ENCODE results near the gene ACKR3.

ACKR3 gene

DNA sequence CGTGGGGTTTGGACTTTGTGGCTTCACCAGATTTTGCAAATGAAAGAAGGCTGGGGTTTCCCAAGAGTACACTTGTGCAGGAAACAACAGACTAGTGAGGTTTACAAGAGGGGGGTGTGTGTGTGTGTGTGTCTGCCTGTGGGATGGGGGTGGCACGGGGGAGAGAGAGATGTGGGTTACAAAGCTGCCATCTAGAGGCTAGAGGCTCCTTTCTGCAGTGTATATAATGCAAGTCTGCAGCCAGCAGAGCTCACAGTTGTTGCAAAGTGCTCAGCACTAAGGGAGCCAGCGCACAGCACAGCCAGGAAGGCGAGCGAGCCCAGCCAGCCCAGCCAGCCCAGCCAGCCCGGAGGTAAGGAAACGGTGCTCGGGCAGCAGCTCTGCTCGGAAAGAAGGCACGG is at the start of gene ACKR3:
Gene ACKR3, plus strand, starts transcription at position 253 of the 401 bp plus-strand sequence. CDS start 10,641 bp downstream, outside the sequence.
- no peak for DNase-seq

DNA sequence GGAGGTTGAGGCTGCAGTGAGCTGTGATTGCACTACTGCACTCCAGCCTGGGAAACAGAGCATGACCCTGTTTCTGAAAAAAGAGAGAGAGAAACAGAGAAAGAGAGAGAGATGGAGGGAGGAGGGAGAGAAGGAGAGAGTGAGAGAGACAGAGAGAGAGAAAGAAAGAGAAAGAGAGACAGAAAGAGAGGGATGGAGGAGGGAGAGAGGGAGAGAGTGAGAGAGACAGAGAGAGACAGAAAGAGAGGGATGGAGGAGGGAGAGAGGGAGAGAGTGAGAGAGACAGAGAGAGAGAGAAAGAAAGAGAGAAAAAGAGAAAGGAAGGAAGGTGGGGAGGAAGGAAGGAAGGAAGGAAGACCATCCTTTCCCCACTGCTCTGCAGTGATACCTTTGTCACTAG is 48.1 kb upstream of the ACKR3 start:
- no peak for DNase-seq

DNA sequence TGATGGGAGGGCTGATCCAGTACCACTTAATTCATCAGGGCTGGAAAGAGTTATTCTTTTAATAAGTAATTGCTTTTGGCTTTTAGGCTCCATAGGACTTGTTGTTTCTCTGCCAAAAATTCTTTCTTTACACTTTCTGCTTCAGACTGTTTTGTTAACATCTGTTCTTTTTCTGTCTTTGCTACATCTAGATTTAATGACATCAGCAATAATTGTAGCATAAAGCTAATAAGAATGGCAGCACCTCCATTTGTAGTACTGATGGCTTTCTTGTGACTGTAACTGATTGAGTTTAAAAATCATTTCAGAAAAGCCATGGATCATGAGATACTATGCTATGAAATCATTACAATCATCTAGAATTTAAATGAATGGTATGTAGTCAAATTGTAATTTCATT is 46.4 kb upstream of the ACKR3 start:
- DNase-seq, result no peak

DNA sequence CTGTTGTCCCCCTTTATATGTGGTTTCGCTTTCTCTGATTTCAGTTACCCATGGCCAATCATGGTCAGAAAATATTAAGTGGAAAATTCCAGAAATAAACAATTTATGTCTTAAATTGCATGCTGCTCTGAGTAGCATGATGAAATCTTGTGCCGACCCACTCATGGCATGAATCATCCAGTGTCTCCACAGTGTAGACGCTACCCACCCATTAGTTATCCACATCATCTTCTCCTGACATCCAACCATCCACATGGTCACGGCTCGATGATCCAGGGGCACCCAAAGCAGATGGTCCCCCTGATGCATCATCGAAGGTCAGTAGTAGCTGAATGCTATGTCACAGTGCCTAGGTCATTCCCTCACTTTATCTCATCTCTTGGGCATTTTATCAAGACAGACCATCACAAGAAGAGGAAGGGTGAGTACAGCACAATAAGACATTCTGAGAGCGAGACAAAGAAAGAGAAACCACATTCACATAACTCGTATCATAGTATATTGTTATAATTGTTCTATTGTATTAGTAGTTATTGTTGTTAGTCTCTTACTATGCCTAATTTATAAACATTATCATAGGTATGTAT is 44.1 kb upstream of the ACKR3 start:
- DNase-seq, result no peak

DNA sequence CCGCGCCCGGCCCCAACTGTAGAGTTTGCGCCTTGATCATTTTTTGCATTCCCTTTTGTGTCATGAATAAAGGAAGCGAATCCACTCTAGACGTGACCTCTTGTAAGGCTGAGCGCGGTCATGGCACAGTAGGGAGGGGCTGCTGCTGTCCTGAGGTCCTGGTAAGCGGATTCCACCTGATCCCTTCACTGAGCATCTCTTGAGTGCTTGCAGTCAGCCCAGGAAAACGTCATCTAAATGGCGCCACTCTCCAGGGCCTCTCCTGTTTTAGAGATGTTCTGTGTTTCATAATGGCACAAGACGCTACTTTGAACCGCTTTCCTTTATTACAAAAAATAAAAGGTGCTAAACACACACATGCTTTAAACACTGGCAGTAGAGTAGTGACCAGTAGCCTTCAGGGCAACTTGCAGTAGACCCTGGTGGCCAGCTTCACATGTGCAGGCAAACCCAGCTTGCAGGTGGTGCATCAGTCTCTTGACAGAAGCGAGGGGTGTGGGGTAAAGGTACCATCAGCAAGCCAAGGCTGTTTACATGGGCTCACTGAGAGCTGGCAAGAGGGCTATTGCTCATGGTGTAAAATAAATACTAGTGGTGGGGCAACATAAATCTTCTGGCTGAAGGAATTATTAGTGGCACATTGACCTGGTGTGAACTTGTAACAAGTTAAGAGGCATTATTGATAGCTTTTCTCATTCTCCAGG is 43.0 kb upstream of the ACKR3 start:
- no peak for DNase-seq

DNA sequence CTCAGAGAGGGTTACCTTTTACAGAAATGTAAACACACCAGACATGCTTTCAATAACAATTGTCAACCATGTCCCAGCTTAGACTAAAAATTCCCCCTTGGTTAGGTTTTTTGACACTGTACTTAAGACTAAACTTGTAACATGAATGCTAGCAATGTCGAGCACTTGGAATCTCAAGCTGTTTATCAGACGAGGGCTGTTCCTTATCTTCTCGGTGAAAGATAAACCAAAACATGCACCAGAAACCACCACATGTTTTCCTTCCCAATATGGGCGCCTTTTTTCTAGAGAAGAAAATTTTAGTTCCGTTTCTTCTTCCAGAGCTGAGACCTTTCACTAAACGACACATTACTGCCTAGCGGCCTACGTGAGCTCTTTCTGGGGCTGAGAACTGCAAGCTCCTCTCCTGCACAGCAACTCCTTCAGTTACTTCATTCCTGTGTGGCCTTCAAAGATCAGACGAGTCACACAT is 42.4 kb upstream of the ACKR3 start:
- no peak for DNase-seq

DNA sequence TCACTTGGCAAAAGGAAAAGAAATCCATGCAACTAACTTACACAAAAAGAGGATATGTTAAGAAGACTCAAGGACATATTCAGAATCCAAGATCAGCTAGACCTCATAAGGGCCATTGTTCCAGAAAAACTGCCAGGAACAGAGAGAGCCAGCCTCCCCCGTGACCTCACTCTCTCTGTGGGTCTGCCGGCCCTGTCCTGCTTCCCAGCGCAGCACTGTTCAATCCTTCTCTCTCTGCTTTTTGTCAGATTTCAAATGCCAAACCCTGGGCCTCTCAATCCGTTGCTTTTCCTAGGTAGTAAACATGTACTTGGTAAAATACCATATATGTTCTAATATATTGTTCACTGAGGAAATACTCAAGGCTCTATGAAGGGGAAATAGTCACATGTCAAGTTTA is 40.0 kb upstream of the ACKR3 start:
- no peak for DNase-seq

DNA sequence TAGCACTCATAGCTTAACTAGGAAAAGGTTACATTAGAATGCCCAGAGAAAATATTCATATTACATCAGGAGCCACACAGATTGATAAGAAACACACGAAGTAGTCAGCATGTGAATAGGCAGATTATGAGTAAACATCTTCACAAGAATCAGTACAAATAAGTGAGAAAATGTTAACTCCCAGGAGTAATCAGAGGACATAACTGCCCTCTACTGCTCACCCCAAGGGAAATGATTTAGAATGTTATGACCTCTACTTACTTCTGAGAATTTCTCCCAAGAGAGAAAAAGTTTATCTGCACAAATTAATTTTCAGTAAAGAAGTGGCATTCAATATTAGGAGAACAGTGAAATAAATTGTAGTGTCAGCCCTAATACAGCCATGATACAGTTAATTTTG is 39.1 kb upstream of the ACKR3 start:
- DNase-seq, result no peak

DNA sequence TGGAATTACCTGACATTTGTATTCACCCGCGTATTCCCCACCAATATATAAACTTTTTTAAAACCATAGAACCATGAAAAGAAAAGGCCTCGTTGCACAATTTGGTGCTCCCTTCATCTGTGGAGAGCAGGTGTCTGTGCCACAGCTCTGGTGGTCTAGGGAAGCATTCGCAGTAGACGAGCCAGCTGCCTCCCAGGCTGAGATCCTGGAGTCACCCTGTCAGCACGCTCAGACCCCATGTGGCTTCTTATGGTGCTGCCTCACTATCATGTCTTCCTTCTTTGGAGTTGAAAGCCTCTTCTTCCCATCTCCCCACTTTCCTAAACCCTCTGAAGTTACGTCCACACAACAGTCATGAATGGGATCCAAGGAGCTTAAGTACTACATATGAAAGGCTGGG is 38.4 kb upstream of the ACKR3 start:
- no peak for DNase-seq

DNA sequence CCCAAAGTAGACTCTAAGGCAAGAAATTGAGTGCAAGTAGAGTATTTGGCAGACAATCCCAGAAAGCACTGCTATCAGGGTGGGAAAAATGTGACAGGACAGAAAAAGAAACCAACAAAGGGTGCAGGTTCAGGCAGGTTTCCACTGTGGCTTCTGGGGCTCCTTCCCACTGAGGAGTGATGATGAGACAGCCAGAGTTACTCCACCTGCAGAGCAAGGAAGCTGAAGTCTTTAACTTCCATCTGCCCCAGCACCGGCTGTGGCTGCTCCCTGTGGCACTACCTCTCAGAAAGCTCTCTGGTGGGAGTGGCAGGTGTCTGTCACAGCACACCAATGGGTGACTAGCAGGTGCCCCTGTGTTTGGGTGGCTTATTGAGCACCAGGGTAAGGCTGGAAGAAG is 37.6 kb upstream of the ACKR3 start:
- no peak for DNase-seq

DNA sequence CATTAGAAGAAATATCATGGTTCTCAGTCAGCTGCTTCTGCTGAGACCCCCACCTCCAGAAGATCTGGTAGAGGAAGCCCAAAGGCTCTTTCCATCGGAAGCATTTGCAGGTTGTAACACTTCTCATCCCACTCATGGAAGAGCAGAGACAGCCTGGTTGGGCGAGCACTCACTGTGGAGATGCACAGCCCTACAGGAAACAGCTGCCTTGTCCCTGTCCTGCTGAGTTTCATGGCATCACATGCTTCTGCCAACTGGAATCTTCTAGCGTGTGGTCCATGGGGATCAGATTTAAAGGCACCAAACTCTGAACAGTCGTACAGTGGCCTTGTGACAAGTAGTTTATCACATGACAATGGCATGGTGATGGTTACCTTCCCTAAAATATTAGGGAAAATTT is 36.3 kb upstream of the ACKR3 start:
- DNase-seq, result no peak

DNA sequence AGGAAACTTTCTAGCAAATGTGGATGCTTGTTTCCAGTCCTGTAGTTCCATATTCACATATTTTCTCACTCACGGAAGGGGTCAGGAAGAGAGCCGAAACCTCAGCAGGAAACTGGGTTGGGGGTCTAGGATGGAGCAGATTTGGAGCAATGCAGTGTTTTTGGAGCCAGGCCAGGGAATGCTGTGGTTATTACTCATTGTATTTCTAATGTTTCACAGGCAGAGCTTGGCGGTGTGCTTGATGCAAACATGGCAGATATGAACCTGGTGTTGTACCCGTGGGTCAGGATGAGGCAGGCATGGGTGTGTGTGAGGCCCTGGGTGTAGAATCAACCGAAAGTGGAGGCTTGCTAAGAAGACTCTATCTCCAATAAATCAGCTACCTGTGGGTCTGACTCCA is 34.6 kb upstream of the ACKR3 start:
- no peak for DNase-seq

DNA sequence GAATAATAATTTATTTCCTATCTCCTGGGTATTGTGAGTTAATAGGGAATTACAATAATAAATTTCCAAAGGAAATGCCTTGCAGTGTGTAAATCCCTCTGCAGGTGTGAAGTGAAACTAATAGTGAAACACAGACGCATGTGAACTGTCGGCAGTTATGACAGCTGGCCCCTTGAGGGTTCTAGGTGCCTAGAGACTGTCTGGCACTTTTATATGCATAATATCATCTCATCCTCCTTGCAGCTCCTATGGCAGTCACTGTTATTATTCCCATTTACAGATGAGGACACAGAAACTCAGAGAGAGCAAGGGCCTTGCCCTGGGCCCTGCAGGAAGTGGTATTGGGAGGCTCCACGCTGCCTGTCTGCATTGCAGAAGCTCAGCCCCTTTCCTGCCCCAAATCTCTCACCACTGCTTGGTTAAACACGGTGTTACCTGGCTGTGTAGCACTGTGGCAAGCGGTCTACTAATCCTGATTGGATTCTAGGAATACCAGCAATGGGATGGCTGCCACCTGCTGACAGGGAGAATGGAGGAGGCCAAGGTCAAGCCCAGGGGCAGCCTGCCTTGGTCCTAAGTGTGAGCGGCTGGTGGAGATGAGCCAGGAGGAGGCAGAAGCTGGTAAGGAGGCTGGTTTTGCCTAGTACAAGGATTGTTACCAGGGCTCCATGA is 32.8 kb upstream of the ACKR3 start:
- no peak for DNase-seq

DNA sequence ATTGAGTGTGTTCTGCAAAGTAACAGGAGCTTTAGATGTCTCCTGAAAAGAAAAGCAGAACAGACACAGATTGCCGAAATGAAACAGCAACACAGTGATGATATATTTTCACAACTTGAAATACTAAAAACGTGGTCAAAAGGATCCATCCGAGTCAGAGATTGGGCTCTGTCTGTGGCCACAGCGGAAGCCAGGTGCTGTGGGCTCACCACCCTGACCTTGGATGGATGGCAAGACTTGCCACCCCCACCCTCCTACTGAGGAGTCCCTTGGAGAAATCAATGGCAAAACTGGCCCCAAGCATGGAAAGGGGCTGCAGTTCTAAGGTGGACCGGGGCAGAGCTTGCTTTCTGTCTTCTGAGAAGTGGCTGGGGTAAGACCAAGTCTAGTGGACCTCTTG is 31.4 kb upstream of the ACKR3 start:
- DNase-seq, result no peak

DNA sequence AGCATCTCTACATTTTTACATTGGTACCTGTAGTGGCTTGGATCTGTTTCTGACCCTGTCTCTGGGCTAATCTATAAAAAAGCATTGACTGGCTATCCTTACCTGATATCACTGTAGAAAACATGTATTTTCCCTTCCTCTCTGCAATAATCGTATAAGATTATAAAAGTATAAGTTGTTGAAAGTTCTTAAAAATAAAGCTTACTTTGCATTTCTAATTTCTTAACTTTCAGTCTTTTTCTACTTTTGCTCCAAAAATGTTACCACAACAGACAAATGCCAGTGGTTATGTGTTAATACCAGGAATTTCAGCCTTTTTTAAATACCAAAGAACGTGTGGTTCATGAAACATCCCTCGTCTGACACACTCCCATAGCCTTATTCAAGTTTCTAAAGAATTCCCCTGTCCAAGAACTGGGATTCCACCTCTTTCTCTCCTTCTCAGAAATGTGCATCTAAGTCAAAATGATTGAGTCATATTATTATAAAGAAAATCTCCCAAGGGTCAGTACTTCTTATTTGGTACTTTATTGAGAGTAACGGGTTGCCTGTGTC is 28.5 kb upstream of the ACKR3 start:
- no peak for DNase-seq

DNA sequence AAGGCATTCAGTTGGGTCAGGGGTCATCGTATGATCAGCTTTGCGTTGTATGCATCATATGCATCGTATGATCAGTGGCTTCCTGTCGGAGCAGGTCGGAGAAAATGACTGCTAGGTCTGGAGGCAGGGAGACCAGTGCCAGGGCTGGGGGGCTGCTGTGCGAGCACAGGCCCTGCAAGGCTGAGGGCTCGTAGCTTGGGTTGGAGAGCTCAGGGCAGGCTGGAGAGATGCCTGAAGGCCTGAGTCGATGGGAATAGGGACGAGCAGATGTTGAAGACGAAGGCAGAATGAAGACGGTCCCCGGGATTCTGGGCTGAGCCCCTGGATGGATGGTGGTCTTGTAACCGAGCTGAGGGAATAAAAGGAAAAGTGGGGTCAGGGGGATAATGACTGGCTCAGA is 25.3 kb upstream of the ACKR3 start:
- DNase-seq, result no peak

DNA sequence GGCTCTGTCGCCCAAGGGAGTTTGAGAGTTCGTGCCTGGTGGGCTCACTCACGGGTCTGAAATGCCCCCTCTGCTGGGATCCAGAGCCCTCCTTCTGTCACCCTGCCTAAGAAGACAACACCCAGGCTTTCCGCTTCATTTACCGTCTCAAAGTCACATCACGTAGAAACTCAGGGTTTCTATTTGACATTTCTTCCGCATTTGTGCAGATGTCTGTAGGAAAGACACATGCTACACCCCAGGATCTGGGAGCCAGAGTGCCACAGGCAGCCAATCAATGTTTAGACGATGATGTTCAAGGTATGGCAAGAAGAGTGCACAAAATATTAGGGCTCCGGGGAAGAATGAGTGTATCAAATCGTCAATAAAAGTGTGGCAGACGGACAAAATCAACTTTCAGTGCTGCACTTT is 24.4 kb upstream of the ACKR3 start:
- DNase-seq, result no peak

DNA sequence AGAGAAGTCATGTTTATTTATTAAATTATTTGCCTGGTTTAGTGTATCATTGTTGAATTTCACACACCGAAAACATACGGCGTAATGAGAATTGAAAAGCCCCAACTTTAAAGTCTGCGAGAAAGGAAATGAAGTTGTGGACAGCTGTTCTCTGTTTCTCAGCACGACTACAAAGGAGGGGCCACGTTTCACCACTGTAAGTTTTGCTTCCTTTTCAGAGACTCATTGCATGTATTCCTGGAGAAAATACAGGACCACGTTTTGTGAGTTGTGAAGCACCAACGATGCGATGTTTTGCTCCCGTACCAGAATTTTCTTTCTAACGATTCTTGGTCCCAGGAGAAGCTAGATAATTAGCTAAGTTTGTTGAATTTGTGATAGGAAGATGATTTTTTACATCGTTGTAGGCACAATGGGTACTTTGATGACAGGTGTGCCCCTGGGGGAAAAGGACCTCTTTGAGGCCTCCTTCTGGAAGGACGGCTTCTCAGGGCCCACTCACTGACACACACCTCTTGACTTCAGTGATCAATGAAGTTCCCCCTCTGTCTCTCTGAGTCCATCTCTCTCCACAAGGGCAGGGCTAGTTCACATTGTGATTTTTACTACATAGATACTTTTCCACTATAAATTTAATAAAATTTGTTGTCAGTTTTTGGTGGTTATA is 23.7 kb upstream of the ACKR3 start:
- DNase-seq, result no peak

DNA sequence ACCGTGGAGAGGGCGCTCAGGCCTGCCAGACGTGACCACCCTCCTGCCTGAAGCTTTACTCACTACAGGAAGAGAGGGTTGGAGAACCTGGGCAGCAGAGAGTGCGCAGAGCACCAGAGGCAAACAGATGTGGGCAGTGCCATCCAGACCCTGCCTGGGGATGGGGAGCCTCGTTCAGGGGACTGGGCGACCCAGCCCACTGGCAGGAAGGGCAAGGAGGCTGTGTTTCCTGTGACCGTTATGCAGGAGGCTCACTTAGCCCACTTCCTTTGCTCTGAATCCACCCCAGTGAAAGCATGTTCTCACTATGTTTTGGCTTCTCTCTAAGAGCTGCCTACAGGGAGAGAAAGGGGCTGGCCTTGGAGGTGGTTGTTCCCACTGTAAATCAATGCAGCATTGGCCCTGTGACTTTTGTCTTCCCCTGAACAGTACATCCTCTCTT is 23.0 kb upstream of the ACKR3 start:
- DNase-seq, result no peak

DNA sequence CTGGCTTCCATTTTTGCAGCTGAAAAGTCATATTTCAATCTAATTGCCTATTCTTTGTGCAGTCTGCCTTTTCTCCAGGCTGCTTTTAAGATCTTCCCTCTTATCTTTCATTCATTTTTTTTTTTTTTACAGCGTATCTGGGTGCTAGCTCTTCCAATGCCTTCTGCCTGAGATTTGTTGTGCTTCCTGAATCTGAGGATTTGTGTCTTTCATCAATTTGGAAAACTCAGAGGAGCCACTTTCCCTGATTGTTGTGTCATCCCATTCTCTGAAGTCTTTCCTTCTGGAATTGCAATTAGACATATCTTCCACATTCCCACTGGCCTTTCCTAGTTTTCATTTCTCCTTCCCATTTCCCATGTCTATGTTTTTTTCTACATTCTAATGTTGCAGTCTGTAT is 21.9 kb upstream of the ACKR3 start:
- no peak for DNase-seq

DNA sequence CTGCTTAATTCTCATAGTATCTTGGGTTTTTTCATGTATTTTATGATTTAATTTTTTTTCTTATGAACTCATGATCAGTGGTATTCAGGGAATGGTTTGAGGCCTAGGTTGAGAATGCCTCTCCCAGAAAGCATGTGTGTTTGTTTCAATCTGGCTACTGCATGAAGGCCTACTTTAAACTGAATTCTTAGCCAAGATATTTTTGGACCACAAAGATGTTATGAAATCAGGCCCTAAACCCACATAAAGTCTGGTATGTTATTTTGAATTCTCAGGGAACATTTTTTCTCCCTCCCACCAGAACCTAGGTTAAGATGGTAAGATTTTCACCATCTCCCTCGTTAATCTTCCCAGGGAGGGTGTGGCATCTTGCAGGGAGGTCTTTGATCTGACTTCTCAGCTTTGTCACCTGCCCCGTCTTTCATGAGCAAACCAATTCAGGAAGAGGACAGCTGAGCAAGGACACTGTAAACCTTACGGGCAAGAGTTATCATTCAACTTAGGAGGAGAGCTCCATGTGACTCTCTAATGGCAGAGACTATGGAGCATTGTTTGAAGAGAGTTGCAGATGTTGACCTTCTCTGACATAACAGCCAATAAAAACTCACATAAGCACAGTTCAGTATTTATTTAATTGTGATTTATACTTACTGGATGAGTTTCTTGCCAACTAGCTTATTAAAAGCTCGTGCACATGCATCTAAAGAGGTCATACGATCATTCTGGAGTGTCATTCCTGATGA is 21.3 kb upstream of the ACKR3 start:
- no peak for DNase-seq

DNA sequence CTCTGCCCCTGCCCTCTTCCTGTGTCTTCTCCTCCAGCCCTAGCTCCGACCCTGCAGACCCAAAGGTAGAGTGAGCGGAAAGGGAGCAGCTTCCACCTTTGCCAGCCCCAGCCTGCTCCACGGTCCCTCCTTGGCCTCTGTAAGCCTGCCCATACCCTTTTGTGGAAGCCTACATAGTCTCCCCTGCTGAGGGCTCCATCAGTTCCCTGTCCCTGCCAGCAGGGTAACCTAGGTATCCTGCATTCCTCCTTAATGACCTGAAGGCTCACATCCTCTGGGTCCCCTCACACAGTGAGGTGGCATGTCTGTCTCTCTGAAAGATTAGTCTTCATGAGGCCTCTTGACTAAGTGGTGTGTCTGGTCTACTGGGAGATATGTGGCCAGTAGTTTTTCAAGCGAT is 20.5 kb upstream of the ACKR3 start:
- DNase-seq, result no peak

DNA sequence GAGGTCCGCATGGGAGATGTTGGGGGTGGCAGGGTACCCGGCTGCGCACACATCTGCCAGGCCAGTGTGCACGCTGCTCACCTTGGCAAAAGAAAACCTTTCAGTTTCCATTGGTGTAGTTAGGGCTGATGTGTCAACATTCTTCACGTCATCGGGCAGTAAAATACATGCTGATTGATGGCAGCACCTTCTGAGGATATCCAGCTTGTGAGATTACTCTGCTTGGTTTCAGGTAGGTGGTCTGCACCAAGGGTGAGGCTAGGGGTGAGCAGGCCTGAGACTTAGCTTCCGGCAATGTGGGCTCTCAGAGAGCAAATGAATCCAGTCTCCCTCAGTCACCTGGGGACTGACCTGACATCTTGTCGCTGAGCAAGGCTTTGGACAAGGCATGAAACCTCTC is 19.3 kb upstream of the ACKR3 start:
- no peak for DNase-seq
